G401.6 (cell line): ENCODE data around the gene SPATA13.
"Not testable (repeated sequence)": the region's sequence is repeated elsewhere in the genome, so short reads cannot be mapped to it uniquely, and the experiment has no call there.

Experiments
- FAIRE-seq: peaks from 2 replicates; lab custom pipeline; 2012; peaks lifted over from hg19 to GRCh38; lab: Jason Lieb, UNC

SPATA13 gene

GRCh38 chr13:24281188-24282008 is 120.9 kb downstream of the SPATA13 start:
- FAIRE-seq: no peak

- no peak for FAIRE-seq
These were observed 121.7 kb downstream of the SPATA13 start for GRCh38 chr13:24282256-24282655.

GRCh38 chr13:24284889-24285565 is 124.5 kb downstream of the SPATA13 start:
- no peak for FAIRE-seq

- no peak for FAIRE-seq
These were observed 126.1 kb downstream of the SPATA13 start for GRCh38 chr13:24286624-24287023.

GRCh38 chr13:24287748-24288287 is 127.3 kb downstream of the SPATA13 start:
- FAIRE-seq: no peak

- FAIRE-seq: no peak
These were observed 128.3 kb downstream of the SPATA13 start for GRCh38 chr13:24288870-24289269.

GRCh38 chr13:24290280-24290932 is 129.9 kb downstream of the SPATA13 start:
- FAIRE-seq: no peak

- no peak for FAIRE-seq
These were observed 132.0 kb downstream of the SPATA13 start for GRCh38 chr13:24292481-24292880.

GRCh38 chr13:24293746-24294145 is 133.2 kb downstream of the SPATA13 start:
- FAIRE-seq: no peak

GRCh38 chr13:24299488-24300114 is 139.1 kb downstream of the SPATA13 start:
- no peak for FAIRE-seq

- FAIRE-seq: no peak
These were observed 140.9 kb downstream of the SPATA13 start for GRCh38 chr13:24301434-24301833.

GRCh38 chr13:24301911-24302310 is 141.4 kb downstream of the SPATA13 start:
- no peak for FAIRE-seq

- no peak for FAIRE-seq
These were observed 144.1 kb downstream of the SPATA13 start for GRCh38 chr13:24304620-24305019.

- no peak for FAIRE-seq
These were observed 146.1 kb downstream of the SPATA13 start for GRCh38 chr13:24306632-24307031.

GRCh38 chr13:24307211-24308067 is 146.9 kb downstream of the SPATA13 start:
- no peak for FAIRE-seq

GRCh38 chr13:24308068-24308445 is 147.5 kb downstream of the SPATA13 start:
- FAIRE-seq: no peak

- FAIRE-seq: no peak
These were observed 148.0 kb downstream of the SPATA13 start for GRCh38 chr13:24308488-24309020.

GRCh38 chr13:24309300-24309699 is 148.8 kb downstream of the SPATA13 start, which contains the start of gene C1QTNF9:
Gene C1QTNF9, plus strand, starts transcription at chr13:24309580. Its CDS starts 6,424 bp downstream, at chr13:24316004.
- FAIRE-seq: not testable (repeated sequence)

- FAIRE-seq: peak; percentile 28
These were observed 152.9 kb downstream of the SPATA13 start for GRCh38 chr13:24313439-24313838.

- FAIRE-seq: not testable (repeated sequence)
These were observed 157.3 kb downstream of the SPATA13 start for GRCh38 chr13:24317835-24318234.

- FAIRE-seq: not testable (repeated sequence)
These were observed 158.4 kb downstream of the SPATA13 start for GRCh38 chr13:24318878-24319277.
